Measurements from ENCODE around the gene TTC21A. TPM values are rescaled to one million over a fixed set of nuclear protein-coding genes. Genes with fewer than 3 reads are reported as not detected.

TTC21A gene
- total RNA-seq, 1 donor from 2014 or later: 1.1 TPM

DNA sequence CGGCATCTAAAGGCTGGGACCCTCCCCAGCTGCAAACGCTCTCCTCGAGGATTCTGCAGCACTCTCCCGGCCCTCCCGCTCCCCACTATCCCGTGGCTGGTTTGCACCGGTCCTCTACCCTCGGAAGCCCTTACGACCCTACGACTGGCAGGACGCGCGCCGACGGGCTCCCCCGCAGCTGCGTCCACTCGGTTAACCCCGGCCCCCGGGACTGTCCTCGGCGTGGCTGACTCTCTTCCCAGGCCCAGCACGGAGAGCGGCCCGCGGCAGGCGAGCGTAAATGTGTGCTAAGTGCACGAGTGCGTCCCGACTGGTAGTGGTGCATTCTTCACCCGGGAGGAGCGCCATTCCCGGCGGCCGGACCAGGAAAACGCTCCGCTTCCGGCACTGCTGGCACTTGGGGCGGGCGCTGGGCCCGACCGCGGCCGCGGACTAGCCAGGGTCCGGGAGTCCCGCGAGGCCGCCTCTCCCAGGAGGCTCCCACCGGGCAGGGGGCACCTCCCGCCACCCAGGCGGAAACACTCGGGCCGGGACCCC, 561 bp upstream of the TTC21A start:
- peaks cover 3% of the 10 kb centered on the region for H3K36me3 ChIP-seq (ENCODE audit: control insufficient read depth, insufficient read depth, low read length)
- peak overlapping the region; percentile 78 for H3K4me3 ChIP-seq (ENCODE audit: low read depth, low read length)
- H3K27me3 ChIP-seq (ENCODE audit: control insufficient read depth, insufficient read depth, low read length): no peaks in the 10 kb centered on the region
- TF ChIP-seq, protein P1, sequence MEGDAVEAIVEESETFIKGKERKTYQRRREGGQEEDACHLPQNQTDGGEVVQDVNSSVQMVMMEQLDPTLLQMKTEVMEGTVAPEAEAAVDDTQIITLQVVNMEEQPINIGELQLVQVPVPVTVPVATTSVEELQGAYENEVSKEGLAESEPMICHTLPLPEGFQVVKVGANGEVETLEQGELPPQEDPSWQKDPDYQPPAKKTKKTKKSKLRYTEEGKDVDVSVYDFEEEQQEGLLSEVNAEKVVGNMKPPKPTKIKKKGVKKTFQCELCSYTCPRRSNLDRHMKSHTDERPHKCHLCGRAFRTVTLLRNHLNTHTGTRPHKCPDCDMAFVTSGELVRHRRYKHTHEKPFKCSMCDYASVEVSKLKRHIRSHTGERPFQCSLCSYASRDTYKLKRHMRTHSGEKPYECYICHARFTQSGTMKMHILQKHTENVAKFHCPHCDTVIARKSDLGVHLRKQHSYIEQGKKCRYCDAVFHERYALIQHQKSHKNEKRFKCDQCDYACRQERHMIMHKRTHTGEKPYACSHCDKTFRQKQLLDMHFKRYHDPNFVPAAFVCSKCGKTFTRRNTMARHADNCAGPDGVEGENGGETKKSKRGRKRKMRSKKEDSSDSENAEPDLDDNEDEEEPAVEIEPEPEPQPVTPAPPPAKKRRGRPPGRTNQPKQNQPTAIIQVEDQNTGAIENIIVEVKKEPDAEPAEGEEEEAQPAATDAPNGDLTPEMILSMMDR (IDR thresholded peaks at IDR 0.05; ENCODE audit: insufficient read depth, low read length, severe bottlenecking): no peak
- no peak for FAIRE-seq
- peak; percentile 32 for DNase-seq (ENCODE audit: low read depth)

DNA sequence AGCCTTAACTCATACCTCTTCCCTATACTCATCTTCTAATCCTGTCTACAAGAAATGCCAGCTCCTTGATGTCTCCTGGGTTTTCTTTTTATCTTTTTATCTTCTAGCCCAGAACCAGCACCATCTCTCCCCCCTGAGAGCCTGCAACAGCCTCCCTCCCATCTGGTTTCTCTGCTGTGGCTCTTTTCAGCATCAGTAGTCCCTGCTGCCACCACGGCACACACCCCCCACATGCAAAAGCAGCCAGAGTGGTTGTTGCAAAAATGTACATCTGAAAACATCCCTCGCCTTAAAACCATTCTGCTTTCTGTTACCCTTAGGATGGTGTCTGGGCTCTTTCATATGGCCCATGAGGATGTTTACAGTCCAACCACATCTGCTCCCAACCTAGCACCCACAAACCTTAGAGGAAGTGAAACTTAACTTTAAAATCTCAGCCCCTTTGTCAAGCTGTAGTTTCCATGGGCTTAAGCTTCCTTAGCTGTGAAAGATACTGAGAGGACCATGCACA, 775 bp downstream of the TTC21A start:
- H3K4me3 ChIP-seq (ENCODE audit: low read depth, low read length): peak overlapping the region; percentile 78
- no peak for FAIRE-seq

DNA sequence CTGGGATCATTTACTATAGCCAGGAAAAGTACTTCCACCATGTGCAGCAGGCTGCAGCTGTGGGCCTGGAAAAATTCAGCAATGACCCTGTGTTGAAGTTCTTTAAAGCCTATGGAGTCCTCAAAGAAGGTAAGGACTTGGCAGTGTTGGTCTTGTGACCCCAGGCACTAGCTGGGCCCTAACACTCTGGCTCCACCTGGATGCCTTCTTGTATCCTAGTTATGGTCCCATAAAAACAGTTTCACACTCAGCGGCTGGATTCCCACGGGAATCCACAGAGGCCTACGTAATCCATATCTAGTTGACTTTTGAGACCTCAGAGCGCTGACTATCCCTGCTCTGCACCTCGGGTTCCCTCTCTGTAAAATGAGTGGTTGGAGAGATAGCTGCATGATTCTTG, 1.6 kb downstream of the TTC21A start:
- no peak for FAIRE-seq
- DNase-seq (ENCODE audit: low read depth): no peak
- TF ChIP-seq, protein P1 (IDR thresholded peaks at IDR 0.05; ENCODE audit: insufficient read depth, low read length, severe bottlenecking): no peak
- Histone ChIP-seq H3K36me3 (ENCODE audit: control insufficient read depth, insufficient read depth, low read length) (no peaks in the 10 kb centered on the region), H3K27me3 (ENCODE audit: control insufficient read depth, insufficient read depth, low read length) (no peaks in the 10 kb centered on the region), H3K4me3 (ENCODE audit: low read depth, low read length) (no peak overlapping the region)

More for the DNA sequence above, 775 bp downstream of the TTC21A start:
- Histone ChIP-seq H3K27me3 (ENCODE audit: control insufficient read depth, insufficient read depth, low read length) (no peaks in the 10 kb centered on the region), H3K36me3 (ENCODE audit: control insufficient read depth, insufficient read depth, low read length) (no peaks in the 10 kb centered on the region)
- DNase-seq (ENCODE audit: low read depth): no peak
- TF ChIP-seq, protein P1 (IDR thresholded peaks at IDR 0.05; ENCODE audit: insufficient read depth, low read length, severe bottlenecking): no peak

DNA sequence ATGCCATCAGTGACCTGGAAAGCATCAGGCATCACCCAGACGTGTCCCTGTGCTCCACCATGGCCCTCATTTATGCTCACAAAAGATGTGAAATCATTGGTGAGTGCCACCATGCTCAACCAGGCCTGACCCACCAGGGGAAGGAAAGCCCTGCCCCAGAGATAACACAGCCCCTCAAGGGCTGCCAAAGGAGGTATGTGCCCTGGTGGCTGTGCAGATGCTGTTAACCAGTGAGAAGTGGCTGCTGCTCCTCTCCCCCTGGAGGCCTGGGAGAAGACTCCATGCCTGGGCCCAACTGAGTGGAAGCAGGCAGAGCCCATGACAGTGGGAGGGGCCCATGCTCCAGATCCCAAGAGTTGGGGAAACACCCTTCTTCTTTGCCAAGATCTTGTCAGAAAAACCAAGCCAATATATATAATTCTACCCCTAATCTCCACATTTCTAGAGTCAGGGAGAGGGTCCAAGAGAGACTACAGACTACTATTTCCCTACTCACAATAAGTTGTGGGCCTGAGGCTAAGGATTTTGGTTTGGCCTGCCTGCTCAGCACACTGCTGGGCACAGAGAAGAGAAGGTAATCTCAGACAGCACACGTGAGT, 2.7 kb downstream of the TTC21A start:
- TF ChIP-seq, protein P1 (IDR thresholded peaks at IDR 0.05; ENCODE audit: insufficient read depth, low read length, severe bottlenecking): no peak
- no peaks in the 10 kb centered on the region for H3K27me3 ChIP-seq (ENCODE audit: control insufficient read depth, insufficient read depth, low read length)
- H3K36me3 ChIP-seq (ENCODE audit: control insufficient read depth, insufficient read depth, low read length): no peaks in the 10 kb centered on the region
- DNase-seq (ENCODE audit: low read depth) (no peak), FAIRE-seq (no peak)
- H3K4me3 ChIP-seq (ENCODE audit: low read depth, low read length): no peak overlapping the region

DNA sequence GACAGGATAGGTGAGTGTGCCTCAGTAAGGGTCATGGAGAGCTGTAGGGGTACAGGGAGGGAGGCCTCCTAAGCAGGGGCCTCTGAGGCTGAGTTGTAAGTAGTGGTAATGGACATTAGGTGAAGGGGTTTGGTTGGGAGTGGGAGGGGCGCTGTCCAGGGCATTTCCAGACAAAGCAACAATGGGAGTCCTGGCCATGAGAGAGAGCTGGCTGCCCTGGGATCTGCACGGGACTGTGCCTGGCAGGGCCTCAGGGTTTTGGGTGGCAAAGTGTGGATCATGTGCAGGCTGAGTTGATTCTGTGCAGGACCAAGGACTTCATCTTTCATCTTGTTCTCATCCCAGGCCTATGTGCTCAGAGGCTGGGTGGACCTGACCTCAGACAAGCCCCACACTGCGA, 4.6 kb downstream of the TTC21A start:
- H3K27me3 ChIP-seq (ENCODE audit: control insufficient read depth, insufficient read depth, low read length): no peaks in the 10 kb centered on the region
- TF ChIP-seq, protein P1 (IDR thresholded peaks at IDR 0.05; ENCODE audit: insufficient read depth, low read length, severe bottlenecking): no peak
- H3K4me3 ChIP-seq (ENCODE audit: low read depth, low read length): no peak overlapping the region
- no peaks in the 10 kb centered on the region for H3K36me3 ChIP-seq (ENCODE audit: control insufficient read depth, insufficient read depth, low read length)
- FAIRE-seq (no peak), DNase-seq (ENCODE audit: low read depth) (no peak)
